GM23338 (cell line): ENCODE results near the gene SP2. TPM values are rescaled to one million over a fixed set of nuclear protein-coding genes. Genes with fewer than 3 reads are reported as not detected.

Experiments
- ATAC-seq: fragments of 200-7000 bp; cut with Tn5 transposase; 3 replicates; pipeline ENCODE4 v1.9.1; 2020
- DNase-seq: peaks from one replicate; pipeline ENCODE4 v3.0.0-alpha.2; 2015; ENCODE audit warnings: low spot score
- H2AFZ ChIP-seq: fragments of 200-600 bp; sonication (generic); 2 replicates; pipeline ENCODE4 v1.8.0; 2016; ENCODE audit warnings: antibody characterized with exemption, mild to moderate bottlenecking, moderate library complexity
- H3F3A ChIP-seq: fragments of 200-600 bp; sonication (generic); replicated peaks from 2 replicates; pipeline ENCODE4 v1.8.0; 2017; ENCODE audit warnings: antibody characterized with exemption, mixed run types, low read depth
- H3K27ac ChIP-seq: fragments of 200-600 bp; sonication (generic); 2 replicates; pipeline ENCODE4 v1.6.1; 2016; ENCODE audit warnings: low read depth
- H3K27me3 ChIP-seq: fragments of 200-600 bp; sonication (generic); 2 replicates; pipeline ENCODE4 v1.8.0; 2016; ENCODE audit warnings: mild to moderate bottlenecking, mixed run types, moderate library complexity; ENCODE audit not compliant: insufficient read depth
- H3K36me3 ChIP-seq: fragments of 200-600 bp; sonication (generic); 2 replicates; pipeline ENCODE4 v1.8.0; 2016; ENCODE audit warnings: mild to moderate bottlenecking; ENCODE audit not compliant: insufficient read depth
- H3K4me1 ChIP-seq: fragments of 200-600 bp; sonication (generic); 2 replicates; pipeline ENCODE4 v1.8.0; 2016; ENCODE audit warnings: mild to moderate bottlenecking, moderate library complexity; ENCODE audit not compliant: insufficient read depth
- H3K4me2 ChIP-seq: fragments of 200-600 bp; sonication (generic); 2 replicates; pipeline ENCODE4 v1.7.1; 2017; ENCODE audit warnings: mixed run types
- H3K4me3 ChIP-seq: fragments of 200-600 bp; sonication (generic); 2 replicates; pipeline ENCODE4 v1.6.1; 2016; ENCODE audit warnings: mixed run types
- H3K79me2 ChIP-seq: fragments of 200-600 bp; sonication (generic); replicated peaks from 2 replicates; pipeline ENCODE4 v1.8.0; 2017; ENCODE audit warnings: mild to moderate bottlenecking; ENCODE audit not compliant: insufficient read depth
- H3K9me2 ChIP-seq: fragments of 200-600 bp; sonication (generic); 2 replicates; pipeline ENCODE4 v1.8.0; 2017; ENCODE audit not compliant: insufficient read depth
- H4K20me1 ChIP-seq: fragments of 200-600 bp; sonication (generic); replicated peaks from 2 replicates; pipeline ENCODE4 v1.8.0; 2017; ENCODE audit warnings: mild to moderate bottlenecking; ENCODE audit not compliant: insufficient read depth
- H3K27ac Mint-ChIP-seq: 2 replicates; pipeline ENCODE4 v1.8.0; 2020; ENCODE audit warnings: inconsistent platforms, mild to moderate bottlenecking, moderate library complexity, mixed read lengths
- H3K27me3 Mint-ChIP-seq: 3 replicates; pipeline ENCODE4 v1.8.0; 2022; ENCODE audit warnings: low read depth, mild to moderate bottlenecking, moderate library complexity, mixed read lengths, inconsistent platforms; ENCODE audit not compliant: insufficient read depth, poor library complexity
- H3K36me3 Mint-ChIP-seq: 3 replicates; pipeline ENCODE4 v1.8.0; 2021; ENCODE audit warnings: low read depth, mild to moderate bottlenecking, inconsistent platforms, moderate library complexity, mixed read lengths
- H3K4me1 Mint-ChIP-seq: 3 replicates; pipeline ENCODE4 v1.8.0; 2020; ENCODE audit warnings: mild to moderate bottlenecking, inconsistent platforms, mixed read lengths
- H3K4me3 Mint-ChIP-seq: 3 replicates; pipeline ENCODE4 v1.8.0; 2021; ENCODE audit warnings: moderate library complexity, mild to moderate bottlenecking, inconsistent platforms, mixed read lengths
- H3K9me3 Mint-ChIP-seq: 3 replicates; pipeline ENCODE4 v1.8.0; 2020; ENCODE audit warnings: moderate library complexity, mild to moderate bottlenecking, inconsistent platforms, mixed read lengths
- CTCF ChIP-seq, 2 experiments: fragments of 200-600 bp in 1 of 2; sonication (generic) in 1 of 2; conservative IDR thresholded peaks; 2 replicates each; pipeline versions ENCODE4 v1.5.1 to v1.6.1; 2016 to 2017; ENCODE audit warnings: antibody characterized with exemption in 2 of 2, low read depth in 2 of 2, mild to moderate bottlenecking in 2 of 2, moderate library complexity in 1 of 2
- ETS1 ChIP-seq: IDR thresholded peaks from 2 replicates; pipeline ENCODE4 v1.6.1; 2016; ENCODE audit warnings: antibody characterized with exemption
- POLR2AphosphoS5 ChIP-seq: IDR thresholded peaks from 2 replicates; pipeline ENCODE4 v1.6.1; 2016; ENCODE audit warnings: antibody characterized with exemption, low read depth
- REST ChIP-seq: IDR thresholded peaks from one replicate; pipeline ENCODE4 v1.6.1; 2018; ENCODE audit warnings: antibody characterized with exemption; ENCODE audit not compliant: unreplicated experiment
- STAT1 ChIP-seq: IDR thresholded peaks from one replicate; pipeline ENCODE4 v1.6.1; 2016; ENCODE audit warnings: antibody characterized with exemption; ENCODE audit not compliant: unreplicated experiment
- ZNF114 ChIP-seq: fragments of 250-450 bp; sonication (Bioruptor Pico); IDR thresholded peaks from 2 replicates; pipeline ENCODE4 v1.5.0; 2020; ENCODE audit warnings: mild to moderate bottlenecking, moderate library complexity
- ZNF462 ChIP-seq: fragments of 250-450 bp; sonication (Bioruptor Pico); IDR thresholded peaks from 2 replicates; pipeline ENCODE4 v1.5.0; 2020; ENCODE audit warnings: mild to moderate bottlenecking, moderate library complexity
- polyA plus RNA-seq: library from polyadenylated mRNA; unstranded; fragments of >200 nt; fragmentation: Nextera tagmentation; extraction: Ambion mirVana; gene quantifications from 2 replicates; pipeline ENCODE4 v1.2.1, GENCODE V29; 2016
- total RNA-seq: library from RNA; depleted of rRNA; stranded (reverse); fragments of >200 nt; shearing (Covaris generic); gene quantifications from 2 replicates; pipeline ENCODE4 v1.2.3, GENCODE V29; 2014

The SP2 gene
- total and polyA plus RNA-seq, 2 experiments from 2014 or later: 6.0 to 12.9 TPM

- Histone ChIP-seq H3K79me2 (no peaks in the 10 kb centered on the region), H4K20me1 (peaks cover 5% of the 10 kb centered on the region; the same call in 1 of the 2 replicates), H3F3A (0 out of 2 replicates have a peak, but pooled peaks cover under 1% of the 10 kb centered on the region), H3K9me2 (no peaks in the 10 kb centered on the region), H3K27ac (no peak overlapping the region), H3K4me3 (no peak overlapping the region), H2AFZ (no peak overlapping the region), H3K27me3 (peaks cover 53% of the 10 kb centered on the region), H3K4me1 (peaks cover 17% of the 10 kb centered on the region), H3K36me3 (no peaks in the 10 kb centered on the region), H3K4me2 (no peak overlapping the region)
- Mint-ChIP-seq H3K4me1 (peaks cover 28% of the 10 kb centered on the region), H3K27ac (no peak overlapping the region), H3K9me3 (no peaks in the 10 kb centered on the region), H3K27me3 (peaks cover 49% of the 10 kb centered on the region), H3K36me3 (no peaks in the 10 kb centered on the region), H3K4me3 (no peak overlapping the region; the same call in 2 of the 3 replicates)
- DNase-seq (no peak), ATAC-seq (no peak)
- TF ChIP-seq ETS1 (no peak), STAT1 (no peak), ZNF114 (CRISPR knock-in tag) (no peak), REST (no peak), POLR2AphosphoS5 (no peak), ZNF462 (CRISPR knock-in tag) (no peak), CTCF (conservative IDR thresholded peaks at IDR 0.05; ENCODE audit: low read depth in 2 of 2) (no peak; a peak in 1 of 4 replicates)
These were observed 28.1 kb upstream of the SP2 start for GRCh38 chr17:47867813-47868533.
